ENCODE results near the gene RNF151.
"Not testable (repeated sequence)": the region's sequence is repeated elsewhere in the genome, so short reads cannot be mapped to it uniquely, and the experiment has no call there.

RNF151 gene

GRCh38 chr16:1936945-1937479, 29.6 kb upstream of the RNF151 start:
- H3K4me1 ChIP-seq (ENCODE audit: control insufficient read depth in 1 of 2, insufficient read depth in 1 of 2, low read depth in 1 of 2, low read length in 1 of 2): peaks cover 96 to 98% of the 10 kb centered on the region in 2 experiments
- no peaks in the 10 kb centered on the region for H3K27me3 ChIP-seq
- H3K27ac ChIP-seq: peak overlapping the region; percentile 99
- H3K36me3 ChIP-seq: peaks cover 72% of the 10 kb centered on the region
- H3K9me3 ChIP-seq: no peaks in the 10 kb centered on the region
- TF ChIP-seq CTCF (IDR thresholded peaks at IDR 0.05): no peak
- H3K4me3 ChIP-seq (ENCODE audit: low read depth in 1 of 2, low read length in 1 of 2): peak overlapping the region; percentile 75 to 96

GRCh38 chr16:1938316-1938715, 28.3 kb upstream of the RNF151 start:
- Histone ChIP-seq H3K36me3 (peaks cover 72% of the 10 kb centered on the region), H3K27me3 (no peaks in the 10 kb centered on the region), H3K27ac (peak overlapping the region; percentile 99), H3K4me3 (ENCODE audit: low read depth in 1 of 2, low read length in 1 of 2) (peak overlapping the region; percentile 75 to 96), H3K4me1 (ENCODE audit: control insufficient read depth in 1 of 2, insufficient read depth in 1 of 2, low read depth in 1 of 2, low read length in 1 of 2) (peaks cover 84 to 88% of the 10 kb centered on the region in 2 experiments), H3K9me3 (no peaks in the 10 kb centered on the region)
- peak; percentile 52 for TF ChIP-seq CTCF (IDR thresholded peaks at IDR 0.05)

GRCh38 chr16:1938910-1939309, 27.7 kb upstream of the RNF151 start:
- H3K36me3 ChIP-seq: peaks cover 72% of the 10 kb centered on the region
- peaks cover 84 to 88% of the 10 kb centered on the region in 2 experiments for H3K4me1 ChIP-seq (ENCODE audit: control insufficient read depth in 1 of 2, insufficient read depth in 1 of 2, low read depth in 1 of 2, low read length in 1 of 2)
- H3K4me3 ChIP-seq (ENCODE audit: low read depth in 1 of 2, low read length in 1 of 2): peak overlapping the region; percentile 75 to 96
- no peaks in the 10 kb centered on the region for H3K27me3 ChIP-seq
- peak overlapping the region; percentile 99 for H3K27ac ChIP-seq
- H3K9me3 ChIP-seq: no peaks in the 10 kb centered on the region
- TF ChIP-seq CTCF (IDR thresholded peaks at IDR 0.05): no peak

- H3K36me3 ChIP-seq: peaks cover 68% of the 10 kb centered on the region
- H3K4me1 ChIP-seq (ENCODE audit: control insufficient read depth in 1 of 2, insufficient read depth in 1 of 2, low read depth in 1 of 2, low read length in 1 of 2): peaks cover 76 to 82% of the 10 kb centered on the region in 2 experiments
- H3K4me3 ChIP-seq (ENCODE audit: low read depth in 1 of 2, low read length in 1 of 2): peak overlapping the region; percentile 75 to 96
- H3K27me3 ChIP-seq, H3K9me3 ChIP-seq: not testable (repeated sequence)
- peak overlapping the region; percentile 99 for H3K27ac ChIP-seq
Observed at GRCh38 chr16:1939833-1940232, 26.8 kb upstream of the RNF151 start.

- H3K9me3 ChIP-seq: no peaks in the 10 kb centered on the region
- peaks cover 61% of the 10 kb centered on the region for H3K36me3 ChIP-seq
Observed at GRCh38 chr16:1940273-1941161, 26.1 kb upstream of the RNF151 start.

More at GRCh38 chr16:1940273-1941161, 26.1 kb upstream of the RNF151 start:
- H3K27ac ChIP-seq: peak overlapping the region; percentile 99
- peaks cover 69 to 75% of the 10 kb centered on the region in 2 experiments for H3K4me1 ChIP-seq (ENCODE audit: control insufficient read depth in 1 of 2, insufficient read depth in 1 of 2, low read depth in 1 of 2, low read length in 1 of 2)
- TF ChIP-seq CTCF (IDR thresholded peaks at IDR 0.05): no peak
- no peaks in the 10 kb centered on the region for H3K27me3 ChIP-seq
- peak overlapping the region; percentile 75 to 96 for H3K4me3 ChIP-seq (ENCODE audit: low read depth in 1 of 2, low read length in 1 of 2)

Data from neutrophil (primary cell).